GM19240 (cell line): ENCODE measurements around the gene SKP1.

Experiments used
- DNase-seq: peaks from one replicate; pipeline ENCODE4 v3.0.0; 2011; ENCODE audit warnings: low spot score; ENCODE audit not compliant: insufficient read length

SKP1 gene

DNA sequence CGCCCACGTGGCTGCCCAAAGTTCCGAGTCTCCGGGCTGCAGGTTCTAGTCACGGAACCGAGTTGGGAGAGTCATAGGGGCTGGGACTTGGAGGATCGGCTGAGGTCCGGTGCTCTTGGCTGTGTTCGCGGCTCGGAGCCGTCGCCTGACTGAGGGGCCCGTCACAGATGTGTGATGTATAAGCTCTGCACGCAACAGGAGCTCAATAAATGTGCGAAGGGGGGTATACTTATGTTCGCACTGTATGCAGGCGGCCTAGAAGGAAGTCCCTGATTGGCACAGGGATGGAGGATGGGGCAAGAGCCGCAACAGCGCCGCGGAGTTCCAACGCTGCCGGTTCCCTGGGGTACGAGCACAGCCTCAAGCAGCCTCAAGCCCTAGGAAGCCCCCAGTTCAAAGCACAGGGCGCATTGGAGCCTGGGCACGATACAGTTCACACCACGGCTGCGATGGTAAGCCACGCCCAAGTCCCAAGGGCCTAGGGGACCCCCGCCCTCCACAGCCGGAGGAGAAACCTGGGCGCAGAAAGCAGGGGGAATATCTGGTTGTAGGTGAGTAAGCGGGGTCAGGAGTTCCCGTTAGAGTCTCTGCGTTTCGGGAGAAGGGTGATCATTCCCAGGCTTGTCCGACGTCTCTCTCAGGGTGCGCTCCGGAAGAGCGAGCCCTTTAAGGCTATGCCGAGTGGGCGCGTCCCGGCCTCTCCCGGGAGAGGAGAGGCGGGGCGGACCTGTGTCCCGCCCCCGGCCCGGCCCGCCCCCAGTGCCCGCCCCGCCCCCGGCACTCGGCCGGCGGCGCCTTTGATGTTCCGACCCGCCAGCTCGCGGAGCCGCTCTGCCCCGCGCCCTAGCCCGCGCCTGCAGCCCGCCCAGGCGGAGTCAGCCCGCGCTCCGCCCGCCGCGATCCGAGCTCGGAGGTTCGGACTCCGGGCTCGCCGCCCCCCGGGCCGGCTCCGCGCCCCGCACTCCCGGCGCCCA, 62.6 kb downstream of the SKP1 start, which contains the start of gene TCF7:
Gene TCF7 (plus strand): TSS at position 780 of the 974 bp plus-strand sequence. CDS start 226 bp downstream, outside the sequence.
- DNase-seq = peak; percentile 90

DNA sequence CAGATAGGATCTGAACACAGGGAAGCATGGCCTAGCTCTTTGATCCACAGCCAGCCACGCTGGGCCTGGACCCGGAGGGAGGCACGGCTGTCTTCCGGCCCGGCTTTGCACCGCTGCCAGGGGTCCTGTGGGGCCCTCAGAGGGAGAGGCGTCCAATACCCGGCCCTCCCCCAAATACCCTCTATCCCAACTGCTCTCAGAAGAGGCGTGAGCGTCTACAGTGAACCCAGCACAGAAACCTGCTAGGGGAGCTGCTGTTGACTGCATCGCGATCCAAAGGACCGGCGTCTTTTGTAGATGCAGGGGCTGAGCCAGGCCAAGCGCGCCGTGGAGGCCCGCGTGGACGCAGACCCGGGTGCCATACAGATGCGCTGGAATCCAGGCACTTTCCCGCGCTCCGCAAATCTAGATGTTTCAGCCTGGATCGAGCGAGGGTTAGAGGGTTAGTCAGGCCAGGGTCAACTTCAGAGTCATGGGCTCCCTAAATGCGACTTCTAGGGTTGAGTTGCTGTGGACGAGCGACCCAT, 63.3 kb downstream of the SKP1 start:
- no peak for DNase-seq

- DNase-seq = no peak
These were observed 63.9 kb downstream of the SKP1 start for GRCh38 chr5:134112726-134113362.

- no peak for DNase-seq
These were observed 64.8 kb downstream of the SKP1 start for GRCh38 chr5:134111741-134112647.

DNA sequence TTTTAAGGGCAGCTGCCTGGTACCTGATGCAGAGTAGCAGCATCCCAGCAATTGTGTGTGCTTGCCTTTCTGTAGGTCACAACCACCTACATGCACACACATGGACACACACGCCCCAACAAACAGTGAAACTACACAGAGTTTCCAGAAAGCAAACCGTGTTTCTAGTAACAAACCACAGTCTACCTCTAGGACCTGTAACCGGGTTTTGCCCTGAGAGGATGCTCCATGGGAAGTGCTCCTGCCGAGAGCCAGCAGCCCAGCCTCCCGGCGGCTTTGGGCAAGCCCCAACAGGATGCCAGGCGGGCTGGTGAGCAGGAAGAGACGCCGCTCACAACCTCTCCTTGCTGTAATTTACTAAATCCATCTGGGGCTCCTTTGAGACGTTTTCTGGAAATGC, 66.4 kb downstream of the SKP1 start:
- no peak for DNase-seq

GRCh38 chr5:134107779-134108178, 69.0 kb downstream of the SKP1 start:
- no peak for DNase-seq

GRCh38 chr5:134106991-134107701, 69.6 kb downstream of the SKP1 start:
- no peak for DNase-seq

GRCh38 chr5:134103998-134104654, 72.6 kb downstream of the SKP1 start:
- no peak for DNase-seq

- no peak for DNase-seq
These were observed 73.4 kb downstream of the SKP1 start for GRCh38 chr5:134103397-134103796.

DNA sequence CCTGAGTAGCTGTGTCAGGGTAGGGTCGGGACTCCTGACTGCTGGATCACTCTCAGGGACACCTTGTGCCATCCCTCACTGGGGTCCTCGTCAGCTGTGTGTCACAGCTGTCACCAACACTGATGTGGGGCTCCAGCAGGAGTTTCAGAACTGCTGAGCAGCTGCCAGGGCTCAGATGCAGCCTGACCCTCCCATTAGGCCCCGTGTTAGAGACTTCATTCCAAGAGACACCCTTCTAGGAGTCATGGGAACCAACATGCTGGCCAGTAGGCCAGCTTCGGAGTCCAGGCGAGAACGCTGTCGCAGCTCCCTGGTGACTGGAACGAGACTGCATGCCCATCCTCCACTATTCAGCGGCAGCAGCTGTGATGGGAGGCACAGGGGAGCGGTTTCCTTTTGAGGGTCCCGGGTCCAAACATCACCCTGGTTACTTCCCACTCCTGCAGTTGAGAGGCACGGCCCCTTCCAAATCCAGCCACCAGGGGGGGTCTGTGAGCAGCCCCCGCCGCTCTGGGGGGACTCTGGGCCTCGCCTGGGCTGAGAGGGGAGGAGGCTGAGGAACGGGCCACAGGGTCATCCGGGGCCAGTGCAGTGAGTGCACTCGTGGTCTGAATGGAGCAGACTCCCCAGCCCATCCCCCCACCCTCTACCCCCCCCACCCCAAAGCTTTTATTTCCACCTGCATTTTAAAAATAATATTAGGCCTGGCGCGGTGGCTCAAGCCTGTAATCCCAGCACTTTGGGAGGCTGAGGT, 74.9 kb downstream of the SKP1 start:
- no peak for DNase-seq

DNA sequence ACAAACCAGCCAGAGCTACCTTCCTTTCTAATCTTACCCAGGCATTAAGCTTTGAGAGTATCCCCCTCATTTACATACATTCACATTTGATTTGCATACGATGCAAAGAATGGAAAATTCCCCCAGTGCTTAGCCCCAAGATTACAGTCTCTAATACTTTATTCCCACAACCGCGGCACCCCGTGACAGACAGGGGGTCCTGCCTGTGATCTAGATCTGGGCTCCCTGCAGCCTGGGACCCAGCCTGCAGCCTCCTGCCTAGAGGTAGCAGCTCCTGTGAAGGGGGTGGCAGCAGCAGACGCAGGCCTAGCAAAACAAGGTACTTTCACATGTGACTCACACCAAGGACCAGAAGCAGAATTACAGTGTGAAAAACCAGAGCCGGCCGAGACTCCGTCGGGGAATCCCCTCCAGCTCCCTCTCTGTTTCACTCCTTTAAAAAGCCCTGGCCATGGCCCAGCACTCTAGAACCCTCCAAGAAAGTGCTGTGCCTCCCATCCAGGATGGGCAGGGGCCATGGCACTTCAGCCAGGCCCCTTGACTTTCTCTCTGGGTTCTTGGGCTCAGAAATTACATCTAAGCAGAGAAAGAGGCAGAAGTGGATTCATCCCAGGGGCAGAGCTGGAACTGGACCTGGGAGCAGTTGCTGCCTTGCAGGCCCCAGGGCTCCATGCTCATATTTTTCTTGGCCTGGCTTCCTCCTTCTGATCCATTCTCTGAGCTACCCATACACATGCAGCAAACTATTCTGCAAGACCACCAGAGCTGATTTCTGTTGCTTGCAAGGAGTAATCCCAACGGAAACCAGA, 76.3 kb downstream of the SKP1 start:
- DNase-seq = peak; percentile 83

GRCh38 chr5:134099939-134100282, 76.8 kb downstream of the SKP1 start:
- DNase-seq = no peak

DNA sequence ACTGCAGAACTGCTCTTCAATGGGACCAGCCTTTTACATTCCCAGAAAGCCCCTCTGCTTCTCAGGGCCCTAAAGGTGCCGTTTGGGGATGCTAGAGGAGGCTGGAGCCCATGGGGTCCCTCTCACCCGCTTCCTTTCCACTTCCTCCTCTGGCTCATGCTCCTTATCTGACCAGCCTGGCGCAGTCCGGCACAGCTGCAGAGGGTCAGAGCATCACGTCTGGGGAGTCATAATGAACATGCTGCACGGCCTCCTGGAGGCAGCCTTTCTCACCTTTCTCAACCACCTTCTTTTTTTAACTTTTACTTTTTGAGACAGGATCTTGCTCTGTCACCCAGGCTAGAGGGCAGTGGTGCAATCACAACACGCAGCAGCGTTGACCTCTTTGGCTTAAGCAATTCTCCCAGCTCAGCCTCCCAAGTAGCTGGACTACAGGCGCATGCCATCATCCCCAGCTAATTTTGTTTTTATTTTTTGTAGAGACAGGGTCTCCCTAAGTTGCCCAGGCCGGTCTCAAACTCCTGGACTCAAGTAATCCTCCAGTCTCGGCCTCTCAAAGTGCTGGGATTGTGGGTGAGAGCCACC, 77.4 kb downstream of the SKP1 start:
- no peak for DNase-seq
